ENCODE measurements around the gene SLC25A23. TPM values are rescaled to one million over a fixed set of nuclear protein-coding genes. Genes with fewer than 3 reads are reported as not detected.
A peak's percentile ranks its signal among the peaks of the same experiment; 100 is the strongest.

Gene SLC25A23
- total and polyA plus RNA-seq, 5 donors: 59.6 to 95.5 (median 86.6) TPM

DNA sequence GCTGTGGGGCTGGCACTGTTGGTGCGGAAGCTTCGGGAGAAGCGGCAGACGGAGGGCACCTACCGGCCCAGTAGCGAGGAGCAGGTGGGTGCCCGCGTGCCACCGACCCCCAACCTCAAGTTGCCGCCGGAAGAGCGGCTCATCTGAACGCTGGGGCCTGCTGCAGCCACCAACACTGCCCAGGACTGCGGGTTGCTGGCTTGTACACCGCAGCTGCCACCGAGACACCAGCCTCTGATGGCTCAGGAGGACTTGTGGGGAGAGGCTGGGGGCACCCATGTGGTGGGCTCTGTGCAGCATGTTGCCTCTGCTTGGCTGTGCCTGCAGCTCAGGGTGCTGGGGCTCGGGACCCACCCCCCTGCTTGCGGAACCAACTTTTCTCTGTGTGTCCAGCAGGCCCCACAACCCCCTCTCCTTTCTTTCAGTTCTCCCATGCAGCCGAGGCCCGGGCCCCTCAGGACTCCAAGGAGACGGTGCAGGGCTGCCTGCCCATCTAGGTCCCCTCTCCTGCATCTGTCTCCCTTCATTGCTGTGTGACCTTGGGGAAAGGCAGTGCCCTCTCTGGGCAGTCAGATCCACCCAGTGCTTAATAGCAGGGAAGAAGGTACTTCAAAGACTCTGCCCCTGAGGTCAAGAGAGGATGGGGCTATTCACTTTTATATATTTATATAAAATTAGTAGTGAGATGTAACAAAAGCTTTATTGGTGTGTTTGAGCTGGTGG lies 7.1 kb upstream of the SLC25A23 start:
- DNase-seq (no peak), ATAC-seq (no peak)
- no peaks in the 10 kb centered on the region for H3K4me1 ChIP-seq (ENCODE audit: control insufficient read depth, insufficient read depth, low read length)
- H3K9me3 ChIP-seq (ENCODE audit: control insufficient read depth, low read length): no peaks in the 10 kb centered on the region
- 90% methylated on average over 21 of the region's 21 CpGs for WGBS
- H3K27ac ChIP-seq (ENCODE audit: low read length): no peak overlapping the region
- no peaks in the 10 kb centered on the region for H3K27me3 ChIP-seq (ENCODE audit: control insufficient read depth, insufficient read depth)
- H3K4me3 ChIP-seq (ENCODE audit: low read length): no peak overlapping the region
- intact Hi-C loops (cut with DNase I): no loop called here

DNA sequence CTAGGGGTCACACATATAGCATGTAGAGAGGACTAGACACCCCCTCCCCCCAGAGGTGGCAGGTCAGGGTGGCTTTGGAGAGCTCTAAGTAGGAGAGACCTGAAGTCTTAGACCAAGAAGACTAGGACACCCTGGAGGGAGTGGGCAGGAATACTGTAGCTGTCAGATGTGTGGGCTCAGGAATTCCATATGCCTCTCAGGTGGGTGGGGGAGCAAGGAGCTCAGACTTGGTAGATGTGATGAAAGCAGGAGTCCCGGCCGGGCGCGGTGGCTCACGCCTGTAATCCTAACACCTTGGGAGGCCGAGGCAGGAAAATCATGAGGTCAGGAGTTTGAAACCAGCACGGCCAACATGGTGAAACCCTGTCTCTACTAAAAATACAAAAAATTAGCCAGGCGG lies 6.1 kb upstream of the SLC25A23 start:
- Histone ChIP-seq H3K27ac (ENCODE audit: low read length) (no peak overlapping the region), H3K4me3 (ENCODE audit: low read length) (no peak overlapping the region), H3K4me1 (ENCODE audit: control insufficient read depth, insufficient read depth, low read length) (no peaks in the 10 kb centered on the region), H3K9me3 (ENCODE audit: control insufficient read depth, low read length) (no peaks in the 10 kb centered on the region), H3K27me3 (ENCODE audit: control insufficient read depth, insufficient read depth) (no peaks in the 10 kb centered on the region)
- intact Hi-C loops (cut with DNase I): no loop called here
- 86% methylated on average over 8 of the region's 8 CpGs for WGBS
- DNase-seq: no peak
- no peak for ATAC-seq

DNA sequence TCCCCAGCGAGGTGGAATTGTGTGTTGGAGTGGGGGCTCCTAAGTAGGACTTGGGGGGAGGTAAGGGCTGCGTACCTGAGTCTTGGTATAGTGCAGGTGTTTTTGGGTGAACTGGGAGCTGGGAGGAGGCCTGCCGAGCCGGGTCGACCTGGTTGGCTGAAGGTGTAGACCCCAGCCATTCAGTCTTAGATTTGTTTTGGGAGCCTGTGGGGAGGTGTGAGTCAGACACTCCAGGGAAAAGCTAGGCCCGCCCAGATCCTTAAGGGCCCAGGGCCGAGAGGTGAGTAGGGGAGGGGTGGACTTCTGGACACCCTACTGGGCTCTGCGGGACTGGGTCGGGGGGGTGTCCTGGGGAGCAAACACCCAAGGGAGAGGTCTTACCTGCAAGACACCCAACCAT lies 5.4 kb upstream of the SLC25A23 start:
- 45% methylated on average over 9 of the region's 9 CpGs for WGBS
- Histone ChIP-seq H3K4me1 (ENCODE audit: control insufficient read depth, insufficient read depth, low read length) (no peaks in the 10 kb centered on the region), H3K27me3 (ENCODE audit: control insufficient read depth, insufficient read depth) (no peaks in the 10 kb centered on the region), H3K4me3 (ENCODE audit: low read length) (no peak overlapping the region), H3K9me3 (ENCODE audit: control insufficient read depth, low read length) (no peaks in the 10 kb centered on the region), H3K27ac (ENCODE audit: low read length) (no peak overlapping the region)
- DNase-seq (no peak), ATAC-seq (no peak)
- intact Hi-C loops (cut with DNase I): no loop called here

DNA sequence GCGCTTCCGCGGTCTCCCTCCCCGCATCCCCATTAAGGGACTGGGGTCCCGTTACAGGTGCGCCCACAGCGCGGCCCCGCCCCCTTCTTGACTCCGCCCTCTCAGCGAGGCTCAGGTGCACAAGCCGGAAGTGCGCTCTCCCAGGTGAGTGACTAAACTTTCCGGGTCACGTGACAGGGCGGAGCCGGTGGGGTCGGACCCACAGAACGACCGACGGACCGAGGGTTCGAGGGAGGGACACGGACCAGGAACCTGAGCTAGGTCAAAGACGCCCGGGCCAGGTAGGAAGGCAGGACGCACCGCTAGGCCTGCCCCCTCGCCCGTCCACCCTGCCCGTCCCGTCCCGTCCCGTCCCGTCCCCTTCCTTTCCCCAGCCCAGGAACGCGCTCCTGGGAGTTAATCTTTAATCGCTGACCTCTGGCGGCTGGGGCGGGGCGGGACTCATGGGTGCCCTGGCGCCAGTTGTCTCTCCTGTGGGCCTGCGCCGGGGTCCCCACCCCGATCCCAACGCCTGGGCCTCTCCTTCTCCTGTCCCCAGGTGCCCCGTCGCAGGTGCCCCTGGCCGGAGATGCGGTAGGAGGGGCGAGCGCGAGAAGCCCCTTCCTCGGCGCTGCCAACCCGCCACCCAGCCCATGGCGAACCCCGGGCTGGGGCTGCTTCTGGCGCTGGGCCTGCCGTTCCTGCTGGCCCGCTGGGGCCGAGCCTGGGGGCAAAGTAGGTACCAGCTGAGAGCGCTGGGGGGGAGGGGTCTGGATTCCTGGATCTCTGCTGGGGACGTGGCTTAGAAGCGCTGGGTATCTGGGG lies 4.7 kb upstream of the SLC25A23 start, which contains the start of gene CRB3:
CRB3 (plus strand) TSS at position 202 of the 804 bp plus-strand sequence; CDS start at position 633, 431 bp downstream.
- no peak within 1 kb of the TSS for H3K4me3 ChIP-seq (ENCODE audit: low read length)
- ATAC-seq: no peak
- intact Hi-C loops (cut with DNase I): no loop called here
- no peak for DNase-seq
- H3K9me3 ChIP-seq (ENCODE audit: control insufficient read depth, low read length): no peaks in the 10 kb centered on the region
- no peak within 1 kb of the TSS for H3K27ac ChIP-seq (ENCODE audit: low read length)
- 3% methylated on average over 65 of the region's 65 CpGs for WGBS
- H3K27me3 ChIP-seq (ENCODE audit: control insufficient read depth, insufficient read depth): no peaks in the 10 kb centered on the region
- no peaks in the 10 kb centered on the region for H3K4me1 ChIP-seq (ENCODE audit: control insufficient read depth, insufficient read depth, low read length)

DNA sequence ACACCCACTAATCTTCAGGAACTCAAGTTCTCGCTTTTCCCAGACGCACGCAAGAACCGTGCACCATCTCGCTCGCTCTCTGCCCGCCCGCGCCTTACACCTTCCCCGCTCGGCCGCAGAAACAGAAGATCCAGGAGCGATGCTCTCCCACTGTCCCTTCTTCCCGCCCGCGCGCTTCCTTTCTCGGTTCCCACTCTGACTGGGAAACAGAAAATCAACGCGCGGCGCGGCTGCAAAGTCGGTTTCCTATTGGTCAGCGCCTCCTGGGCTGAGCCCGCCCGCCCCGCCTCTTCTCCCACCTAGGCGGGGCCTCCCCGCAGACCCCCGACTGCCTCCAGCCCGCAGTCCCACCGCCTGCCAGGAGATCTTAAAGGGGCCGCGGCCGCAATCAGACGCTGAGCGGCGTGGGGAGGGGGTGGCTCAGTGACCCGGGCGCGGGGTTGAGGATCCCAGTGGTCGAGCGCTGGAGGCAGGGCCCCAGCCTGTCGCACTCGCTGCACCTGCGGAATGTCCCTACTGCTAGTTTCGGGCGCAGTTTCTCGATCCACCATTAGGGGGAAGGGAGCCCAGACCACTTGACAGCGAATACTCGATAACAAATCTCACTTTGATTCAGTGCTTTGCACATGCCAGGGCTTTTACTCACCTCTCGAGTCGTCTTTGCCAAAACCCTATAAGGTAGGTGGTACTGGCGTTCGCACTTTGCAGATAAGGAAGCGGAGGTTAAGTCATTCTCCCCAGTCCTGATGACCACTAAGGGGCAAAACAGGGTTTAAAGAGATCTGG lies 700 bp upstream of the SLC25A23 start:
- Histone ChIP-seq H3K27me3 (ENCODE audit: control insufficient read depth, insufficient read depth) (no peaks in the 10 kb centered on the region), H3K9me3 (ENCODE audit: control insufficient read depth, low read length) (no peaks in the 10 kb centered on the region), H3K4me3 (ENCODE audit: low read length) (peak overlapping the region; percentile 87), H3K27ac (ENCODE audit: low read length) (peak overlapping the region; percentile 48), H3K4me1 (ENCODE audit: control insufficient read depth, insufficient read depth, low read length) (no peaks in the 10 kb centered on the region)
- peak; percentile 97 to 99 (median 98) for DNase-seq
- intact Hi-C loops (cut with DNase I): no loop called here
- WGBS: under 1% methylated on average over 57 of the region's 57 CpGs
- peak; percentile 95 to 97 for ATAC-seq

DNA sequence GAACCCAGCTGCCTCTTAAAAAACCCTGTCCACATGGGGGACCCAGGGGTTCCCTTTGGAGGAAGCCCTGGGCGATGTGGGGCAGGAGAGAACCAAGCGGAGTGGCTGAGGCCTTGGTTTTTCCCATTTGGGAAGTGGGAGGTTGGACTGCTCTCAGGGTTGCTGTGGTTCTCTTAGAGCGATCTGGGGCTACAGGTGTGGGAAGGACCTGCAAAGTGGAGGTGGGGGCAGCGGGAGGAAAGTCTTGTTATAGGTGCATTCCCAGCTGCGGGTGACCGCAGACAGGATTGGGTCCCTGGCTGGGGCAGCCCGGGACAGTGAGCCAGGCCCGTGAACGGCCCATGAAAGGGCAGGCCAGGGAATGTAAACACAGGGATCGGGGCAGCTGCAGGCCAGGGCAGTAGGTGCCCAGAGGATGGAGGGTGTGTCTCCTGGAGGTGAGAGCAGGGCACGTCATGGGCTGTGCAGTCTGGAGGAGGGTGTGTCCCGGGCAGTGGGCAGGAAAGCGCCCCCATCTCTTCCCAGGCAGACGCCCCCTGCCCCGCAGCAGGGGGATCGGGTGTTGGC lies 814 bp downstream of the SLC25A23 start:
- no peaks in the 10 kb centered on the region for H3K9me3 ChIP-seq (ENCODE audit: control insufficient read depth, low read length)
- H3K4me3 ChIP-seq (ENCODE audit: low read length): peak overlapping the region; percentile 87
- 42% methylated on average over 16 of the region's 16 CpGs for WGBS
- H3K27ac ChIP-seq (ENCODE audit: low read length): no peak overlapping the region
- DNase-seq (no peak), ATAC-seq (no peak)
- no peaks in the 10 kb centered on the region for H3K27me3 ChIP-seq (ENCODE audit: control insufficient read depth, insufficient read depth)
- intact Hi-C loops (cut with DNase I): no loop called here
- H3K4me1 ChIP-seq (ENCODE audit: control insufficient read depth, insufficient read depth, low read length): no peaks in the 10 kb centered on the region

DNA sequence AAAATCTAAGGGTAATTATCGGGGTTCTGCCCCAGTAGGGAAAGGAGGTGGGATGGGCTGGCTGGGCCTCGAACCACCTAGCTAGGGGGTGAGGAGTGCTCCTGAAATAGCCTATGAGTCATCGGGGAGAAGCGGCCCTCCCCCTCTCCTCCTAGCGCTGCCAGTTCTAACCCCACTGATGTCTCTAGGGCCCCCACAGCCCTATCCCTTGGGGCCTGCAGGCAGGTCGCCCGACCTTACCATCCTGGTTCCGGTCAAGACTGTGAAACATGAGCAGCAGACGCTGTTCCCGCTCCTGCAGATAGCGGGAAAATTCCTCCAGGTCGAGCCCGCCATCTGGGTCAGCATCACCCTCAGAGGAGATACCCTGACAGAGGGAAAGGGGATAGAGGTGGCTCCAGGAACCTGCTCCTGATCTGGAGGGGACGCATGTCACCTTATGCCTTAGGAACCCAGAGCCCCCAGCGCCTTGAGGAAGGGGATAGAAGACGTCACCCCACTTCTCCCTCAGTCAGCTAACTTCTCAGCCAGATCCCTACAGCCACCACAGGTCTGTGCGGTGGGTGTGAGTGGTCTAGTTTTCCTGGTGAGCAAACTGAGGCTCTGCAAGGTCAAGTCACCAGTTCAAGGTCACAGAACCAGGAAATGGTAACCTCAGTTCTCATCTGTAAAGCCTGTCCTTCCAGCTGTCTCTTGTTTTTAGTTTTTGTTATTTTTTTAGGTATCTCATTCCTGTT lies 1.5 kb downstream of the SLC25A23 start:
- no peaks in the 10 kb centered on the region for H3K4me1 ChIP-seq (ENCODE audit: control insufficient read depth, insufficient read depth, low read length)
- no peaks in the 10 kb centered on the region for H3K27me3 ChIP-seq (ENCODE audit: control insufficient read depth, insufficient read depth)
- ATAC-seq (no peak), DNase-seq (no peak)
- WGBS: 85% methylated on average over 17 of the region's 17 CpGs
- intact Hi-C loops (cut with DNase I): no loop called here
- no peaks in the 10 kb centered on the region for H3K9me3 ChIP-seq (ENCODE audit: control insufficient read depth, low read length)
- no peak overlapping the region for H3K4me3 ChIP-seq (ENCODE audit: low read length)
- no peak overlapping the region for H3K27ac ChIP-seq (ENCODE audit: low read length)

DNA sequence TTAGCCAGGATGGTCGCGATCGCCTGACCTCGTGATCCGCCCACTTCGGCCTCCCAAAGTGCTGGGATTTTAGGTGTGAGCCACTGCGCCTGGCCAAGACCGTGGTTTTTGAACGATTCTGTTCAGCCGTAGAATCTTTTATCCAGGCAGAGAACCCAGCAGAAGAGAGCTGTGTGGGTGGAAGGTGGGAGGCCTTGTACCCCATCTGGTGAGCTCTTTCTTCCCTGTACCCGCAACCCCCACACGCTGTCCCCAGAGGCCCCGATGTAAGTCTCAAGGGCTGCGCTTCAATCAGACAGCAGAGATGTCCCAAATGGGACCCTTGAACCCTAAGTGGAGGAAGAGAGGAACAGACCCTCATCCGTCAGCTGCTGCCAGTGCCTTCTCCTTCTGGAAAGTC lies 3.7 kb downstream of the SLC25A23 start:
- no peak overlapping the region for H3K27ac ChIP-seq (ENCODE audit: low read length)
- no peaks in the 10 kb centered on the region for H3K9me3 ChIP-seq (ENCODE audit: control insufficient read depth, low read length)
- 95% methylated on average over 15 of the region's 15 CpGs for WGBS
- H3K4me3 ChIP-seq (ENCODE audit: low read length): no peak overlapping the region
- ATAC-seq: no peak
- intact Hi-C loops (cut with DNase I): no loop called here
- DNase-seq: no peak
- no peaks in the 10 kb centered on the region for H3K4me1 ChIP-seq (ENCODE audit: control insufficient read depth, insufficient read depth, low read length)
- no peaks in the 10 kb centered on the region for H3K27me3 ChIP-seq (ENCODE audit: control insufficient read depth, insufficient read depth)

DNA sequence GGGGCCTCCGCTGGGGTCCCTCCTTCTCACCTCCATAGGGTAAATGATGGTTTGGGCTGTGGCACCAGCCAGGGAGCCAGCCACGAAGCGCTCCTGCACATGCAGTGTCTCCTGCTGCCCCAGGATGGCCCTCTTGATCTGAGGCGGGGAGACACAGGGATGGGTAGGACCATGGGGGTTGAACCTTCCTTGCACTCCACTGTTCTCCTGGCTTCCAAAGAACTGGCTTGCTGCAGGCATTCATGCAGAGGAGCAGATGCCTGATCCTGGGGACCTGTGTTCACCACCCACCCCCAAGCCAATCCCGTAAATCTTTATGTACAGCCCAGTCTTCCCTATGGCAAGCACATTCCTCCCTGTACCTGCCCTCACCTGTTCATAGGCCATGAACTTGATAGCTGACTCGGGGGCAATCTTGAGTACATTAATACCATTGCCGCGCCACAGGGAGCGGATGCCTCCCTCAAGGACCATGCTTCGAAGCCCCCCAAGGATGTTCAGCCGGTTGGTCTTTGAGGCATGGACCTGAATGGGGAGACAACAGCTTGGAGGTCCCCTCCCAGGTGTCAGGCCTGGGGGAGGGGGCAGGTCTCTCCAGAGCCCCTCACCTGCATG lies 5.5 kb downstream of the SLC25A23 start:
- no peaks in the 10 kb centered on the region for H3K27me3 ChIP-seq (ENCODE audit: control insufficient read depth, insufficient read depth)
- DNase-seq: no peak
- H3K9me3 ChIP-seq (ENCODE audit: control insufficient read depth, low read length): no peaks in the 10 kb centered on the region
- intact Hi-C loops (cut with DNase I): no loop called here
- H3K27ac ChIP-seq (ENCODE audit: low read length): no peak overlapping the region
- no peak for ATAC-seq
- H3K4me1 ChIP-seq (ENCODE audit: control insufficient read depth, insufficient read depth, low read length): no peaks in the 10 kb centered on the region
- WGBS: 98% methylated on average over 11 of the region's 11 CpGs
- H3K4me3 ChIP-seq (ENCODE audit: low read length): no peak overlapping the region

DNA sequence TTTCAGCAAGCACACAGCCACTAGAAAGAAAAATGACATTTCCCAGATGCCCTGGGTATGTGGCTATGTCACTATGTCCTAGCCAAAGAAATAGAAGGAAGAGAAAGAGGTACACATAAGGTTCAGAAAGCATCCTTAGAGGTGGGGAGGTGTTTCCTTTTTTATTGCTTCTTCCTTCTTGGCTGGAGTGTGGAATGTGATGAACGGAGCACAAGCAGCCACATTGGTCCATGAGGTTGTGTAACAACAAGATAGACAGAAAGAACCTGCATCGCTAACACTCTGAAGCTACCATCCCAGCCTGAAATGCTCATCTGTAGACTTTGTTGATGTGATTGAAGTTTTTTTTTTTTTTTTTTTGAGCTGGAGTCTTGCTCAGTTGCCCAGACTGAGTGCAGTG lies 6.7 kb downstream of the SLC25A23 start:
- Histone ChIP-seq H3K4me3 (ENCODE audit: low read length) (no peak overlapping the region), H3K9me3 (ENCODE audit: control insufficient read depth, low read length) (no peaks in the 10 kb centered on the region), H3K4me1 (ENCODE audit: control insufficient read depth, insufficient read depth, low read length) (no peaks in the 10 kb centered on the region), H3K27ac (ENCODE audit: low read length) (no peak overlapping the region), H3K27me3 (ENCODE audit: control insufficient read depth, insufficient read depth) (no peaks in the 10 kb centered on the region)
- intact Hi-C loops (cut with DNase I): no loop called here
- WGBS: 98% methylated on average over 2 of the region's 2 CpGs
- no peak for DNase-seq
- ATAC-seq: no peak

All from right cardiac atrium (tissue), 5 donors.